Inflammatory macrophage treated with lipopolysaccharide for 1 hour (primary cell): Measurements from ENCODE around the gene PTGDS.
"Not testable (repeated sequence)": the region's sequence is repeated elsewhere in the genome, so short reads cannot be mapped to it uniquely, and the experiment has no call there.

Source experiments
- DNase-seq, 2 donors: peaks; one replicate each; pipeline ENCODE4 v3.0.0-alpha.2; 2020 to 2022

Gene PTGDS

GRCh38 chr9:136992819-136993369 lies 15.6 kb downstream of the PTGDS start:
- no peak for DNase-seq

GRCh38 chr9:136994180-136994887 lies 17.0 kb downstream of the PTGDS start:
- no peak for DNase-seq

DNA sequence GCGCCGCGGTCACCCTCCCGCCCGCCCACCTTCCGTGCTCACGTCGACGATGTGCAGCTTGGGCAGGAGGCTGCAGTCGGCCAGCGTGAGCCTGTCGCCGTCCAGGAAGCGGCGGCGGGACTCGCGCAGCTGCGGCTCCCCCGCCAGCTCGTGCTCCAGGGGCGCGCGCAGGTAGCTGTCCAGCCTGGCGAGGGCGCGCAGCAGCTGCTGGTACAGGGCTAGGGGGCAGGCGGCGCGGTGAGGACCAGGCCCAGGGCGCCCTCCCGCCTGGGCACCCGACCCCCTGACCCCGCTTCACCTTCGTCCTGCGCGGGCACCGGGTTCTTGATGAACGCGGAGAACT lies 17.6 kb downstream of the PTGDS start:
- DNase-seq = no peak

- no peak for DNase-seq
Observed at GRCh38 chr9:136995362-136995761, 18.1 kb downstream of the PTGDS start.

GRCh38 chr9:136995772-136996311 lies 18.5 kb downstream of the PTGDS start:
- DNase-seq = no peak

DNA sequence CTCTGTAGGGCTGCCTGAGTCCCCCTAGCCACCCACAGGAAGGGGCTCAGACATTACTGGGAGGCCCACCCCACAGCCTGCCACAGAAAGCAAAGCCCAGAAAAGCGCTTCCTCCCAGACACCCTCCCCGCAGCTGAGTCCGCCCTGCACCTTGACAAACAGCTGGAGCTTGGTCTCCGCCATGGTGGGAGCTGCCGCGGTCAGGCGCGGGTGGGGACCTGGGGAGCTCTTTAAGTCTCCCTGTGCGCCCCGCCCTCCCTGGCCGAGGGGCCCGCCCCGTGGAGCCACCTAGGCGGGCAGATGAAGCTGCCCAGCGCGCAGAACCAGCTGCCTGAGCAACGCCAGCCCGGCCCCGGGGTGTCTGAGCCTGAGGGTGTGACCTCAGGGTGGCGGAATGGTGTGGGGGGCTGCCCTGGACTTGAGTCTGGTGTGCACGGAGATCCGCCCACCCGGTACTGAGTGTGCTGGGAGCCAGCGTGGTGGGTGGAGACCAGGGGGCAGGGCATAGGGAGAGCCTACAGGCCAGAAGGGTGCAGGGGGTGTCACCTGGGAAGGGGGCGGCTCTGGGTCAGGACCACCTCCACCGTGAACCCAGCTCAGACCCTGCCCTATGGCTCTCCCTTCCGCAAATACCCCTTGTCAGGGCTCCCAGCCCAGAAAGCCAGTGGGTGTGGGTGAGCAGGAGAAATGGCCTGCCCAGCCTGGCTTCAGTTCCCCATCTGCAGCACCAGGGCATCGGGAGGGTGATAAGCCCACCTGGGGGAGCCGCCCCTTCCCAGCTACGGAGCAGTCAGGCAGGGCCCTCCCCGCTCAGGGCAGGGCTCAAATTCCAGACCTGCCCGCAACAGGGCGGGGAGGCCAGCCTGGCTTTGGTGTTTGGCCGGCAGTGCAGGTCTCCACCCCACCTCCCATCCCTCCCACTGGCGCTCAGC lies 19.3 kb downstream of the PTGDS start, which contains the start of gene CLIC3:
TSS of gene CLIC3 (minus strand) at position 208 of the 932 bp plus-strand sequence. CDS start at position 183, 25 bp downstream.
- DNase-seq = peak in 1 of 2 donors; percentile 21

GRCh38 chr9:136997371-136997770 lies 20.1 kb downstream of the PTGDS start:
- no peak for DNase-seq

DNA sequence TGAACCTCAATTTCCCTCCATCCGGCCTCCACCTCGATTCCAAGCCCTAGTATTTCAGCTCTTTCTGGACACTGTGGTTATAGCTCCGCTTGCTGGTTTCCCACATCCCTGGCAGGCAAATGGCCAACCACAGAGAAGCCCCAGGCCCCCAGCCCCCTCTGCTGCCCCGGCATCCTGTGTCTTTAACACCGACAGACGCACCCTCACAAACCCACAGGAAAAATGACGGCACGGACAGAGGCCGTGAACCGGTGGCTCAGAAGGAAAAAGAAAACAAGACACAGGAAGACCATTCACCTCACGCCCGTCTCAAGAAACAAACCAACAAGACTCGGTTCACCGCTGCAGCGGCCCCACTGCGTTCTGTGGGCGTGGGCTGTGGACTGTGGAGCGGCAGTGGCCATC lies 20.5 kb downstream of the PTGDS start:
- no peak for DNase-seq

DNA sequence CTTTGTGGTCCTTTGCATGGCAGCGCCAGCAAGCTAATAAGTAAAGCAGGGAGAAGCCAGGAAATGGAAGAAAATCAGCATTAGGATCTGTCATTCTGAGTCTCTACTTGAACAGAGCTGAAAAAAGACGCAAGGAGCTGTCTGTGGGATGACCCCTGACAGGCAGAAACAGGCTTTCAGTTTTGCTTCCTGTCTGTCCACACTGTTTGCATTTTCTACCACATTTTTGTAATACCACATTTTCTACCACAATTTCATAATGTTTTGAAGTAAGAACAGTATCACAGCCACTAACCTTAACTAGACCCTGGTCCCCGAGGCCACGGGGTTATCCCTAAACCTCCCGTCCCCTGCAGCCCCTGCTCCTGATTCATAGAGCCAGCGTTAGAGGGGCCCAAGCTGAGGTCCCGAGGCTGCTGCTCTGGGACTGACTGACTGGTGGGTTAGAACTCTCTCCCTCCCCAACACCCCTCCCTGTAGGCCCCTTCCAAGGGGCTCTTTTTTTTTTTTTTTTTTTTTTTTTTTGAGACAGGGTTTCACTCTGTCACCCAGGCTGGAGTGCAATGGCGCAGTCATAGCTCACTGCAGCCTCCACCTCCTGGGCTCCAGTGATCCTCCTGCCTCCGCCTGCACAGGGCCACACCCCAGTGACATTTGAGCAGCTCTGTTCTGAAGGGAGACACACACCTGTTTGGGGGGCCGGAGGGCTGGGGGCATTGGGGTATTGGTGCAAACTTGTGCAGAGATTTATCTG lies 23.1 kb downstream of the PTGDS start:
- DNase-seq = peak; percentile 74 to 87

DNA sequence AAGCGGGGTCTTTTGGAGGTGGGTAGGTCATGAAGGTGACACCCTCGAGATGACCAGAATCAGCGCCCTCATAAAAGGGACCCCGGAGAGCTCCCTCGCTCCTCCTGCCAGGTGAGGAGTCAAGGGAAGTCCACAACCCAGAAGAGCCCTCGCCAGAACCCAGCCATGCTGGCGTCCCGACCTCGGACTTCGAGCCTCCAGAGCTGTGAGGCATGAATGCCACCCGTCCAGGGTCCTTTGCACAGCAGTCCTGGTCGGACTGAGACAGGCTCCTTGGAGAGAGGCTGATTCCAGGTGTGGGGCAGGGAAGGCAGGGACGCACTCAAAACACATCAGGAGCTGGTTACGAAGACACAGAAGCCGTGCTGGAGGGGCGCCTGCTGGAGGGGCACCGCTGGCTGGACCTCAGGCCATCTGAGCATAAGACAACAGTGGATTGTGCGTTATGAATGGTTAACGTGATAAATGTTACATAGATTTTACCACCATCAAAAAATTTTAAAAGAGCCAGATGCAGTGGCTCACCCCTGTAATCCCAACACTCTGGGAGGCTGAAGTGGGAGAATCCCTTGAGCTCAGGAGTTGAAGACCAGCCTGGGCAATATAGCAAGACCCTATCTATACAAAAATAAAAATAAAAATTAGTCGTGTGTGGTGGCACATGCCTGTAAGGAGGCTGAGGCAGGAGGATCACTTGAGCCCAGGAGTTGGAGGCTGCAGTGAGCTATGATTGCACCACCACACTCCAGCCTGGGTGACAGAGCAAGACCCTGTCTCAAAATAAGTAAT lies 24.7 kb downstream of the PTGDS start:
- no peak for DNase-seq

DNA sequence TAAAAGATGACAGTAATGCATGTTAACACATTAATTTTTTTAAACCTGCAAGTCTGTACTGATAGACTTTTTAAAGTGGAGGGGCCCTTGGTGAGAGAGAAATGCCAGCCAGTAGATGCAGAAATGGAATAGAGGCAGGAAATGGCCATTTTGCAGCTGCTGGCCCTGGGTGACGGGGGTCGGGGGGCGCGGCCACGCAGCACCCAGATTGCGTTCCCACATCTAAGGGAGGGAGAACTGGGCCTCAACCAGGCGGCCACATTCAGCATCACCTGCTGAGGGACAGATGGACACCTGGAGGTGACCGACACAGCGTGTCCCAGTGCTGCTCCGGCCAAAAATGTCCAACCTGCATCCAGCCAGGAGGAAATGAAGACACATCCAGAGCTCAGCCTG lies 25.3 kb downstream of the PTGDS start:
- DNase-seq = no peak

- not testable (repeated sequence) for DNase-seq
Observed at GRCh38 chr9:137004285-137004684, 27.0 kb downstream of the PTGDS start.

DNA sequence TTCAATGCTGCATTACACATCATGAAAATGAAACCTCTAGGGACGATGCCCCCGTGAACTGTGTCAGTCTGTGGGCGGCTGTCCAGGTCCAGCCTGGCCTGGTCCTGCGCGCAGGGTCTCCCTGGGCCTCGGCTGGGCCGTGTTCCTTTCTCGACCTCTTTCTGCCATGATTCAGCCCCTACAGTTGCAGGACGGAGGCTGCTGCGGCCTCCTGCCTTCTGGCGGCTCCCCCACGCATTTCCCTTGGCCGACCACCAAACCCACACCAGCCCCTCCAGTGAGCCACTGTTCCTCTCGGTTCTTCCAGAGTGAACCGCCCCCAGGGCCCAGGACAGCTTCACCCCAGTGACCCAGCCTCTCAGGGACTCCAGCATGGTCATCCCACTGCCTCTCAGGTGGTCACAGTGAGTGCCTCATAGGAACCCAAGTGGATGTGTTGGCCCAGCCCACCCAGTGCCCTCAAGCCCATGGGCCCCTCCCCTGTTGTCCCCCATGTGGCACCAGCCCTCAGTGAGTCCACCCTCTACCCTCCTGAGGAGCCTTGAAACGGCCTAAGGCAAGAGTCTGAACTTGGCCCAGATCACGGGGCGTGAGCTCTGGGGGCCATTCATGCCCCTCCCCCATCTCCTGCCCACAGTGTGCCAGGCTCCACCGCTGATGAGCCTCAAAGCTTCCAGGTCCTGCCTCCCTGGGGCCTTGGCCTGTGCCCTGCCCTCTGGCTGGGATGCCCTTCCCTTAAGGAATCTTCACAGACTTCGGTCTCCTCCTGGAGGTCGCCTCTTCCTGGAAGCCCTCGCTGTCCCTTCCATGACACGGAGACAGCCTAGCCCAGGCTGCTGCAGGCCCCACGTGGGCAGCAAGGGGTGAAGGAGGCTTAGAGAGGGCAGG lies 29.1 kb downstream of the PTGDS start:
- no peak for DNase-seq

GRCh38 chr9:137007108-137007815 lies 30.0 kb downstream of the PTGDS start:
- DNase-seq = no peak

DNA sequence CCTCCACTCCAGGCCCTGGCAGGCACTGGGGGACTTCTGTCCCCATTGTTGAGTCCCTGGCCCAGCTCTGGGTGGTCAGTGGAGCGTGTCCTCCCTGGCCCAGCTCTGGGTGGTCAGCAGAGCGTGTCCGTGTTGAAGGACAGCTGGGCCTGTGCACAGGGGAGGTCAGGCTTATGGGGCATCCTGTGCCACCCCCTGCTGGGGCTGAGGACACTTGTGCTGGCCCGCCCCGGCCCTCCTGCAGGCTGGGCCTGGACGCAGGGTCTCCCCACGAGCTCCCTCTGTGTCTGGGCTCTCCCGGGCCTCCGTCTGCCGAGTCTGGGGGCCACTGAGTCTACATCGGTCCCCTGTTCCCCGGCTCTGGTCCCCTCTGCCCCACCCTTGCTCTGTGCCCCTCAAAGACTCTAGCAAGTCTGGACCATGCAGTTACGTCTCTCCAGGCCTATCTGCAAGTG lies 30.5 kb downstream of the PTGDS start:
- no peak for DNase-seq

- DNase-seq = no peak
Observed at GRCh38 chr9:137008312-137008711, 31.0 kb downstream of the PTGDS start.

DNA sequence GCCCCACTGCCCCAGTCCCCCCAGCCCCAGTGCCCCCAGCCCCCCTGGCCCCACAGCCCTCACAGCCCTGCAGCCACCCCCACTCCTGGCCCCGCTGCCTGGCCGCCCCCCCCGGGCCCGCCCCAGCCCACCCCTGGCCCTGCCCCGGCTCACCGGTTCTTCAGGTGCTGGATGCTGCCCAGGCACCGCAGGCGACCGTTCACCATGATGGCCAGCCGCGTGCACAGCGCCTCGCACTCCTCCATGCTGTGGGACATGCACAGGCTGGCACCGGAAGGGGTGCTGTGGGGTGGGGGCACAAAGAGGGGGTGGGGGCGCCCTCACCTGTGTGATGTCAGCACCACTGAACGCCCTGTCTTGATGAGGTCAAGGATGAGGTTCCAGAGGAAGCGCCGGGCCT lies 31.9 kb downstream of the PTGDS start:
- no peak for DNase-seq

DNA sequence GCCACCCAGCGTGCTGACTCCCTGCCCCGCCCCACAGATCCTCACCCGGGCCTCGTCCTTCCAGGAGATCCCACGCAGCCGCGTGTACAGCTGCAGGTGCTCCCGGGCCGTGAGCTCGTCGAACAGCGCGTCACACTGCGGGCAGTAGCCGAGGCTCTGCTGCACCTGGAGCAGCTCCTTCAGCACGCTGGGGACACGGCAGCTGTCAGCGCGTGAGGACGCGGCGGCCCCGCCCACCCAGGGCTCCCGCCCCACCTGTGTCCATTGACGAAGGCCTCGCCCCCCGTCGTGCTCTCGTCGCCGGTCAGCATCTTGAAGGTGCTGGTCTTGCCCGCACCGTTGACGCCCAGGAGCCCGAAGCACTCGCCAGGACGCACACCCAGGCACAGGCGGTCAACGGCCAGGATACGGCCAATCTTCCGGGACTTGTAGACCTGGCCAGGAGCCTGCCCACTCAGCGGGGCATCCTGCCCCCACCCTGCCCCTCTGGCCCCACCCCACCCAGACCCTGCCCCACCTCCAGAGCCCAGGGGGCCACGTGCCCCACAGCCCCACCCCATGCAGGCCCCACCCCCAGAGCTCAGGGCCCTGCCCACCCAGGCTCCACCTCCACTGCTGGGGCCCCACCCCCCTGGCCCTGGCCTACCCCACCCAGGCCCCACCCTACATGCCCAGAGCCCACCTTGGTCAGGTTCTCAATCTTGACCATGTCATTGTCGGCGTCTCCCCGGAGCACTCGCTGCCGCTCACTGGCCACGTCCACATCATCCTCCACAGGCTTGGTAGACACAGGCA lies 32.8 kb downstream of the PTGDS start:
- no peak for DNase-seq

- DNase-seq = no peak
Observed at GRCh38 chr9:137011156-137011555, 33.9 kb downstream of the PTGDS start.
